GM12873 (cell line): ENCODE data around the gene ADCK2.

Source experiments
- CTCF ChIP-seq: IDR thresholded peaks from 2 replicates; pipeline ENCODE4 v1.5.1; 2012; ENCODE audit warnings: low read depth, mild to moderate bottlenecking, moderate library complexity, low read length, control low read depth; ENCODE audit not compliant: insufficient read depth; ENCODE audit errors: missing control alignments

ADCK2 gene

GRCh38 chr7:140673063-140673773 is 473 bp downstream of the ADCK2 start:
- TF ChIP-seq CTCF, result no peak

DNA sequence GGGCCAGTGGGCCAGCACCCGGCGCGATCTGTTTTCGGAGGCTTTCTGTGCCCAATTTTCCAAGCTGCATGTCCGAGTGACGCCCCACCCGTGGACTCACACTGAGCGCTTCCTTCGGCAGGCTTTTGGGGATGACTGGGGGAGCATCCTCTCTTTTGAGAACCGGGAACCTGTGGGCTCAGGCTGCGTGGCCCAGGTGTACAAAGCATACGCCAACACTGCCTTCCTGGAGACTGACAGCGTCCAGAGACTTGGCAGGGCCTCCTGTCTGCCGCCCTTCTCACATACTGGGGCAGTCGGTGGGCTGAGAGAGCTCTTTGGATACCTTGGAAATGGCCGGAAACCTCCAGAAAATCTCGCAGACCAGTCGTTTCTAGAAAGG is 1.0 kb downstream of the ADCK2 start:
- TF ChIP-seq CTCF, result no peak

GRCh38 chr7:140674356-140674800 is 1.6 kb downstream of the ADCK2 start:
- no peak for TF ChIP-seq CTCF

DNA sequence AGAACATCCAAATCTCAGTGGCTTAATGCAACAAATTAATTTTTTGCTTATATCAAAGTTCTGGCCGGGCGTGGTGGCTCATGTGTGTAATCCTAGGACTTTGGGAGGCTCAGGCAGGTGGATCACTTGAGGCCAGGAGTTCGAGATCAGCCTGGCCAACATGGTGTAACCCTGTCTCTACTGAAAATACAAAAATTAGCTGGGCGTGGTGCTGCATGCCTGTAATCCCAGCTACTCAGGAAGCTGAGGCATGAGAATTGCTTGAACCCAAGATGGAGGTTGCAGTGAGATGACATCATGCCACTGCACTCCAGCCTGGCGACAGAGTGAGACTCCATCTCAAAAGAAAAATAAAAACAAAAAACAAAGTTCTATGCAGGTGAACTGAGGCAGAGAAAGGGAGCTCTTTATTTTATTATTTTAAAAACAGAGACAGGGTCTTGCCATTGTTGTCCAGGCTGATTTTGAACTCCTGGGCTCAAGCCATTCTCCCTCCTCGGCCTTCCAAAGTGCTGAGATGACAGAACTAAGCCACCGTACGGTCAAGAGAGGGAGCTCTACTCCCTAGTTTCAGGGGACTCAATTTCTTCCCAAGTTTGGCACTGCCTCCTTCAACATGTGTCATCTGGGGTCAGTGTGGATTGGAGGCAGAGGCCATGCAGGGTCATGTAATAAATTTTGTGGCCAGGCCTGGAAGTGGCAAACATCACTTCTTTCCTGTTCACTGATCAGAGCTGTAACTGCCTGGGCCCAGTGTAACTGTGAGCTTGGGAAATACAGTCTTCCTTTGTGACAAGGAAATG is 2.4 kb downstream of the ADCK2 start:
- peak; percentile 37 for TF ChIP-seq CTCF

GRCh38 chr7:140675726-140676125 is 3.0 kb downstream of the ADCK2 start:
- no peak for TF ChIP-seq CTCF

GRCh38 chr7:140676306-140676705 is 3.6 kb downstream of the ADCK2 start:
- TF ChIP-seq CTCF, result no peak

GRCh38 chr7:140677496-140677895 is 4.8 kb downstream of the ADCK2 start:
- TF ChIP-seq CTCF, result no peak
